Ovary (tissue), 9 donors: ENCODE results near the gene MGAT4B. TPM values are rescaled to one million over a fixed set of nuclear protein-coding genes. Genes with fewer than 3 reads are reported as not detected.

Experiments used
- DNase-seq, 5 donors: peaks; one replicate each; pipeline ENCODE4 v3.0.0-alpha.2; 2019 to 2020
- H3K27ac ChIP-seq, 2 donors: fragments of 200-600 bp; one replicate each; pipeline versions ENCODE4 v1.5.1 to v1.8.0; 2019 to 2022
- H3K27me3 ChIP-seq: fragments of 200-600 bp; one replicate; pipeline ENCODE4 v1.8.0; 2022
- H3K36me3 ChIP-seq: fragments of 200-600 bp; sonication (generic); one replicate; pipeline ENCODE4 v1.5.1; 2019
- H3K4me1 ChIP-seq: one replicate; pipeline ENCODE4 v1.8.1; 2013; ENCODE audit warnings: mild to moderate bottlenecking, moderate library complexity; ENCODE audit not compliant: insufficient read depth
- H3K4me3 ChIP-seq: fragments of 200-600 bp; sonication (generic); one replicate; pipeline ENCODE4 v1.5.1; 2017
- H3K9me3 ChIP-seq, 2 donors: fragments of 200-600 bp in 1 of 2; sonication (generic) in 1 of 2; one replicate each; pipeline versions ENCODE4 v1.5.1 to v1.8.1; 2013 to 2019; ENCODE audit warnings: mild to moderate bottlenecking in 1 of 2, moderate library complexity in 1 of 2
- EP300 ChIP-seq: sonication (generic); formaldehyde crosslinking; IDR thresholded peaks from one replicate; pipeline ENCODE4 v1.6.1; 2017; ENCODE audit warnings: antibody characterized with exemption
- POLR2A ChIP-seq: fragments of 450-650 bp; IDR thresholded peaks from one replicate; pipeline ENCODE4 v1.6.1; 2017; ENCODE audit warnings: antibody characterized with exemption, mild to moderate bottlenecking, moderate library complexity
- WGBS, 3 donors: extraction: QIAGEN DNeasy Blood & Tissue Kit in 1 of 3; methylation state at CpG; one replicate each; pipeline versions ENCODE4 v1.1.5 to v1.1.7; 2013 to 2017; 5-methylcytosine and 5-hydroxymethylcytosine counted together
- intact Hi-C, 4 donors: fragments of 100-400 bp; cut with DNase I; formaldehyde crosslinking; loops; one replicate each; pipeline versions ENCODE4 v1.11.0 to v1.15.1; 2022 to 2023
- polyA plus RNA-seq, 2 donors: library from polyadenylated mRNA; stranded (reverse); fragments of 200-250 nt in 1 of 2; fragments of 350-450 nt in 1 of 2; fragmentation: Illumina TruSeq in 1 of 2; extraction: RNeasy Lipid Tissue Mini Kit (QIAGEN cat#74804) in 1 of 2; gene quantifications; one replicate each; pipeline ENCODE4 v1.2.3, GENCODE V29; 2013 to 2014
- total RNA-seq, 7 donors: library from RNA; depleted of rRNA in 2 of 7; stranded (reverse); fragments of >200 nt in 2 of 7; fragmentation: NEBNext Ultra II Directional in 3 of 7; extraction: Animal tissue kit (Norgen Biotek cat#: 25700) in 3 of 7; gene quantifications; one replicate each; pipeline versions ENCODE4 v1.1.0 to v1.2.4, GENCODE V29; 2016 to 2023
- TF ChIP-seq, protein P1 (sequence below), 3 donors: fragments of 450-650 bp in 2 of 3; fragments of 200-600 bp in 1 of 3; IDR thresholded peaks; one replicate each; pipeline versions ENCODE4 v1.5.1 to v1.8.0; 2016 to 2022; ENCODE audit warnings: antibody characterized with exemption in 3 of 3, mild to moderate bottlenecking in 1 of 3
- donor health status: DM: no; HTN: no; CAD: no; lungs with moderate emphysema.
- donor health status: DM: no; HTN: no; CAD: no.
- donor health status: Bipolar disorder and iron deficiency.
- donor health status: DM: yes; HTN: yes; CAD: no.
- donor health status: DM: no; HTN: no; CAD: no.
- donor health status: DM: yes; HTN: yes; CAD: no.

Gene MGAT4B
- total and polyA plus RNA-seq, 9 donors: 51.0 to 102 (median 65.6) TPM

DNA sequence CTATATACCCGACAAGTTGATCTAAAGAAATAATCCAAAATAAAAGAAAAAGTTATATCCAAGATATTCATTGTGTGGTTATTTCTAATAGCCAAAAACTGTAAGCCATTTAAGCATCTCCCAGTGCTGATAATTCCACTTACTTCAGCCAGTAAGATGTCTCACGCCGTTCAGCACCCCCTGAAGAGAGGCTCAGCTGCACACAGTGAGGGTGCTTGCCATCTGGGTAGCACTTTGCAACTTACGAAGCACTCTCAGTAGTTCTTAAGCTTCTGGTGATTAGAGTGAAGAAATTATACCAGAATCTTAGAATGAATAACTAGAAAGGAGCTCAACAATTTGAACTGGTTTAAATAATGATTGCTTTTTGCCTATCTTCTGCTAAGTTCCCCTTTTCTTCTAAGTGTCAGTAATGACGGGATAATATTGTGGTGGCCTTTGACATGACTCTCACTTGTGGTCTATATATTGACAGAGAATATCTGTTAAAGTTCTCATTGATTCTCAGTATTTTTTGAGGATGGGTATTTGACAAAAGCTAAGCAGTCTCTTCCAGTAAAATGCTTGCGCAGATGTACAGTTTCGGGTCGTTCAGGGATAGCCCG is 39.1 kb downstream of the MGAT4B start:
- H3K4me3 ChIP-seq: no peak overlapping the region
- WGBS, 3 donors: 82 to 91% (median 89%) methylated on average over 9 of the region's 9 CpGs
- intact Hi-C loops: loop anchor here in 1 of 4 donors (10.0 kb wide), 1 partner anchor 137 kb away; the partner anchor contains the start of gene TBC1D9B
- no peaks in the 10 kb centered on the region for H3K9me3 ChIP-seq
- H3K4me1 ChIP-seq: no peaks in the 10 kb centered on the region
- H3K27ac ChIP-seq: no peak overlapping the region
- DNase-seq: no peak
- TF ChIP-seq EP300 (no peak), POLR2A (no peak)
- TF ChIP-seq, protein P1, sequence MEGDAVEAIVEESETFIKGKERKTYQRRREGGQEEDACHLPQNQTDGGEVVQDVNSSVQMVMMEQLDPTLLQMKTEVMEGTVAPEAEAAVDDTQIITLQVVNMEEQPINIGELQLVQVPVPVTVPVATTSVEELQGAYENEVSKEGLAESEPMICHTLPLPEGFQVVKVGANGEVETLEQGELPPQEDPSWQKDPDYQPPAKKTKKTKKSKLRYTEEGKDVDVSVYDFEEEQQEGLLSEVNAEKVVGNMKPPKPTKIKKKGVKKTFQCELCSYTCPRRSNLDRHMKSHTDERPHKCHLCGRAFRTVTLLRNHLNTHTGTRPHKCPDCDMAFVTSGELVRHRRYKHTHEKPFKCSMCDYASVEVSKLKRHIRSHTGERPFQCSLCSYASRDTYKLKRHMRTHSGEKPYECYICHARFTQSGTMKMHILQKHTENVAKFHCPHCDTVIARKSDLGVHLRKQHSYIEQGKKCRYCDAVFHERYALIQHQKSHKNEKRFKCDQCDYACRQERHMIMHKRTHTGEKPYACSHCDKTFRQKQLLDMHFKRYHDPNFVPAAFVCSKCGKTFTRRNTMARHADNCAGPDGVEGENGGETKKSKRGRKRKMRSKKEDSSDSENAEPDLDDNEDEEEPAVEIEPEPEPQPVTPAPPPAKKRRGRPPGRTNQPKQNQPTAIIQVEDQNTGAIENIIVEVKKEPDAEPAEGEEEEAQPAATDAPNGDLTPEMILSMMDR (IDR thresholded peaks at IDR 0.05): no peak
- H3K36me3 ChIP-seq: no peaks in the 10 kb centered on the region
- H3K27me3 ChIP-seq: no peaks in the 10 kb centered on the region

DNA sequence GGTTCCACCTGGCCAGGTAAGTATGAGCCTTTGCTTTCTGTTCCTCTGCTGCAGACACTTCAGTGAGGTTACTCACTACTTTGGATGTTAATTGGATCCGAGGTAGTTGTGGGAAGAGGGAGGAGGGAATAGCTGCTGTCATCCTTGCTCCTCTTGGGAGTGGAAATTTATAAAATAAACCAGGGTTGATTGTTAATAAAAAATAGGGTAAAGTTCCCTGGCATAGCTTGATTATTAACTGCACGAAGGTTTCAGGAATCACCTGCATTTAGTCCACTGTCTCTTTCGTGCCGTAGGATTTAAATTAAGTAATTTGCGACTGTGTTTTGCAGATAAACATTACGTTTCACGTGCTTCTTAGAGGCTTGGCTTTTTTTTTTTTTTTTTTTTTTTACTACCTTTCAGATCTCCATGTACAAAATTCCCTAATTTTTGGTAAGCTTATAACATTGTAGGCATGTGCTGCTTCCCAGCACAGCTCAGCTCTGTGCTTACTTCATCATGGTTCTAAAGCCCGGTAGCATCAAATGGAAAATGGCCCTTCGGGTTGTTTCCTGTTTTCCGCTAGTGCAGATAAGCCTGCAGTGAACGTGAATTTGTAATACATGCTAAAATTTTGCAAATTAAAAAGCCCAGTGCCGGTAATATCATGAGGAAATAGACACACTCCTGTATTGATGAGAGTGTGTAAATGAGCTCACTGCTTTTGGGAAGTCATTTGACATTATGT is 39.8 kb downstream of the MGAT4B start:
- TF ChIP-seq EP300: no peak
- no peak for TF ChIP-seq POLR2A
- TF ChIP-seq, protein P1 (IDR thresholded peaks at IDR 0.05): no peak
- H3K27ac ChIP-seq: no peak overlapping the region
- 45 to 59% (median 59%) methylated on average over 12 of the region's 12 CpGs for WGBS, 3 donors
- no peaks in the 10 kb centered on the region for H3K36me3 ChIP-seq
- H3K27me3 ChIP-seq: no peaks in the 10 kb centered on the region
- H3K4me3 ChIP-seq: no peak overlapping the region
- H3K4me1 ChIP-seq: no peaks in the 10 kb centered on the region
- intact Hi-C loops: loop anchor here in 1 of 4 donors (10.0 kb wide), 1 partner anchor 138 kb away; the partner anchor contains the start of gene TBC1D9B
- no peak for DNase-seq
- H3K9me3 ChIP-seq: no peaks in the 10 kb centered on the region

DNA sequence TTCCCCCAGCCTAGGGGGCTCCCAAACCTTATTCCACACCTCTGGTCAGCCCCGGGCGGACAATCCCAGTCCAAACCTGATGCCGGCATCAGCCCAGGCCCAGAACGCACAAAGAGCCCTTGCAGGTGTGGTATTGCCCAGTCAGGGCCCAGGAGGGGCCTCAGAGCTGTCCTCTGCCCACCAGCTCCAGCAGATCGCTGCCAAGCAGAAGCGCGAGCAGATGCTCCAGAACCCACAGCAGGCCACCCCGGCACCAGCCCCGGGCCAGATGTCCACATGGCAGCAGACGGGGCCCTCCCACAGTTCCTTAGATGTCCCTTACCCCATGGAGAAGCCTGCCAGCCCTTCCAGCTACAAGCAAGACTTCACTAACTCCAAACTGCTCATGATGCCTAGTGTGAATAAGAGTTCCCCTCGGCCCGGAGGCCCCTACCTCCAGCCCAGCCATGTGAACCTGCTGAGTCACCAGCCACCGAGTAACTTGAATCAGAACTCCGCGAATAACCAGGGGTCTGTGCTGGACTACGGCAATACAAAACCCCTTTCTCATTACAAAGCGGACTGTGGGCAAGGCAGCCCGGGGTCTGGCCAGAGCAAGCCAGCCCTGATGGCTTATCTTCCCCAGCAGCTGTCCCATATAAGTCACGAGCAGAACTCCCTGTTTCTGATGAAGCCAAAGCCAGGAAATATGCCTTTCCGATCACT is 40.5 kb downstream of the MGAT4B start:
- Histone ChIP-seq H3K4me1 (no peaks in the 10 kb centered on the region), H3K9me3 (no peaks in the 10 kb centered on the region), H3K27ac (no peak overlapping the region), H3K36me3 (no peaks in the 10 kb centered on the region), H3K27me3 (no peaks in the 10 kb centered on the region), H3K4me3 (no peak overlapping the region)
- WGBS, 3 donors: 76 to 80% (median 78%) methylated on average over 19 to 20 of the region's 20 CpGs
- no peak for TF ChIP-seq POLR2A
- TF ChIP-seq, protein P1 (IDR thresholded peaks at IDR 0.05): no peak
- TF ChIP-seq EP300: no peak
- intact Hi-C loops: loop anchor here in 1 of 4 donors (10.0 kb wide), 1 partner anchor 139 kb away; the partner anchor contains the start of gene TBC1D9B
- DNase-seq: no peak

- no peak for TF ChIP-seq POLR2A
- no peak for TF ChIP-seq EP300
- TF ChIP-seq, protein P1 (IDR thresholded peaks at IDR 0.05): no peak
- no peak for DNase-seq
- WGBS, 3 donors: 53 to 64% (median 56%) methylated on average over 13 of the region's 13 CpGs
- H3K27ac ChIP-seq: no peak overlapping the region
- no peaks in the 10 kb centered on the region for H3K9me3 ChIP-seq
- intact Hi-C loops: loop anchor here in 1 of 4 donors (10.0 kb wide), 1 partner anchor 139 kb away; the partner anchor contains the start of gene TBC1D9B
- no peaks in the 10 kb centered on the region for H3K4me1 ChIP-seq
- H3K4me3 ChIP-seq: no peak overlapping the region
- no peaks in the 10 kb centered on the region for H3K27me3 ChIP-seq
- H3K36me3 ChIP-seq: no peaks in the 10 kb centered on the region
Observed at GRCh38 chr5:179765400-179765799, 41.3 kb downstream of the MGAT4B start.
